C4-2B (cell line): ENCODE measurements around the gene APOBEC3C.

ENCODE experiments used
- ZFX ChIP-seq: fragments of 450-650 bp; IDR thresholded peaks from 2 replicates; pipeline ENCODE4 v1.6.1; 2017
- TF ChIP-seq, protein P1 (sequence below): fragments of 450-650 bp; conservative IDR thresholded peaks from 2 replicates; pipeline ENCODE4 v1.5.1; 2017; ENCODE audit warnings: mild to moderate bottlenecking

DNA sequence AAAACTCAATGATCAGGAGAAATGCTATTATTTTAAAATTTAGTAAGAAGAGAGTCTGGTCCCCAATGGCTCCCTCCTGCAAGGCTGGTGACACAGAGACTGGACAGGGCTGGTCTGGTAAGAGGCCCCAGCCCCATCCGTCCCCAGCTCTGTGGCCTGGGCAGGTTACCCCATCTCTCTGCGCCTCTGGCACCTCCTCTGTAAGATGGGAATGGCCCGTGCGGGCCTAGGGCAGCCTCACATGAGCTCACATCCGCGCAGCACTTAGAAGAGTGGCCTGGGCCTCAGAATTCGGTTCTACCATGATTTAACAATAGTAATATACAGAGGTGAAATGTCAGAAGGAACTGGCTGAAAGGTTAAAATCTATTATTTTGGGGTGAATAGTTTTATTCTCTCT lies 27.9 kb downstream of the APOBEC3C start:
- TF ChIP-seq, protein P1, sequence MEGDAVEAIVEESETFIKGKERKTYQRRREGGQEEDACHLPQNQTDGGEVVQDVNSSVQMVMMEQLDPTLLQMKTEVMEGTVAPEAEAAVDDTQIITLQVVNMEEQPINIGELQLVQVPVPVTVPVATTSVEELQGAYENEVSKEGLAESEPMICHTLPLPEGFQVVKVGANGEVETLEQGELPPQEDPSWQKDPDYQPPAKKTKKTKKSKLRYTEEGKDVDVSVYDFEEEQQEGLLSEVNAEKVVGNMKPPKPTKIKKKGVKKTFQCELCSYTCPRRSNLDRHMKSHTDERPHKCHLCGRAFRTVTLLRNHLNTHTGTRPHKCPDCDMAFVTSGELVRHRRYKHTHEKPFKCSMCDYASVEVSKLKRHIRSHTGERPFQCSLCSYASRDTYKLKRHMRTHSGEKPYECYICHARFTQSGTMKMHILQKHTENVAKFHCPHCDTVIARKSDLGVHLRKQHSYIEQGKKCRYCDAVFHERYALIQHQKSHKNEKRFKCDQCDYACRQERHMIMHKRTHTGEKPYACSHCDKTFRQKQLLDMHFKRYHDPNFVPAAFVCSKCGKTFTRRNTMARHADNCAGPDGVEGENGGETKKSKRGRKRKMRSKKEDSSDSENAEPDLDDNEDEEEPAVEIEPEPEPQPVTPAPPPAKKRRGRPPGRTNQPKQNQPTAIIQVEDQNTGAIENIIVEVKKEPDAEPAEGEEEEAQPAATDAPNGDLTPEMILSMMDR, result no peak
- no peak for TF ChIP-seq ZFX
